Measurements from ENCODE around the gene OTUD1. TPM values are rescaled to one million over a fixed set of nuclear protein-coding genes. Genes with fewer than 3 reads are reported as not detected.

Gene OTUD1
- total RNA-seq, 1 experiment from 2014 or later: 3.8 TPM

DNA sequence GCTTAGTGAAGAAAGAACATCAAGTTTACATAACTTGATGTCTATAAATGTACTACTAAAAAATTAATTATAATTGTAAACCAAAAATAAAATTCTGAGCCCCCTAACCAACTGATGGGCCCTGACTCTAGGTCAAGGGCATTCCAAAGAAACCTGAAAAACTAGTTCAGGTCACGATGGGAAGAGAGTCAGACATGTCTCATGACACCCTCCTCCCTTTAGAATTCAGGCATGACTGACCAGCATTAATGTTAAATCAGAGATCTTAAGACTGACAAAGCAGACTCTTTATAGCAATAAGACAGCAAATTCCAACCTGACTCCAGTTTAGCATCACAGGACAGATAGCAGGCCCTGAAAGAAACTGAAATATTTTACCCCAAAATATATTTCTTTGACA lies 21.6 kb upstream of the OTUD1 start:
- no peak overlapping the region; a peak in 1 of 5 replicates for H3K4me3 Mint-ChIP-seq
- H3K36me3 Mint-ChIP-seq (ENCODE audit: insufficient read depth in 1 of 3, low read depth in 3 of 3): no peaks in the 10 kb centered on the region; a peak in 1 of 7 replicates
- Histone ChIP-seq H4K5ac (ENCODE audit: insufficient read length, low read depth, low read length) (no peak overlapping the region), H3K23me2 (ENCODE audit: insufficient read length, low read depth, low read length, poor library complexity, severe bottlenecking) (no peaks in the 10 kb centered on the region), H3K4ac (ENCODE audit: low read depth, low read length) (no peak overlapping the region), H4K8ac (replicated peaks; ENCODE audit: insufficient read length, low read depth, low read length) (no peak overlapping the region), H2BK15ac (ENCODE audit: low read depth, low read length) (no peak overlapping the region), H3K18ac (ENCODE audit: insufficient read length, low read depth, low read length) (no peak overlapping the region), H3K4me1 (ENCODE audit: insufficient read depth, low read length) (peaks cover 6% of the 10 kb centered on the region; the same call in 1 of the 2 replicates), H3T11ph (ENCODE audit: low read length) (no peak overlapping the region), H3K4me2 (ENCODE audit: insufficient read depth, insufficient read length, low read length) (no peak overlapping the region), H3K9ac (ENCODE audit: extremely low read depth, insufficient read length, low read length) (no peak overlapping the region), H3K14ac (ENCODE audit: insufficient read depth, low read length) (no peak overlapping the region), H4K20me1 (ENCODE audit: control insufficient read depth, insufficient read depth, insufficient read length) (no peaks in the 10 kb centered on the region), H3K9me3 (ENCODE audit: control insufficient read depth, low read depth, low read length) (no peaks in the 10 kb centered on the region), H3K27me3 (ENCODE audit: insufficient read depth, low read length) (no peaks in the 10 kb centered on the region), H2BK20ac (ENCODE audit: low read depth, low read length, poor library complexity, severe bottlenecking) (no peak overlapping the region), H3K27ac (ENCODE audit: insufficient read length, low read depth, low read length) (no peak overlapping the region), H3K56ac (ENCODE audit: insufficient read length, low read depth, low read length) (no peak overlapping the region), H2BK12ac (ENCODE audit: insufficient read length, low read depth, low read length) (no peak overlapping the region), H3K23ac (ENCODE audit: insufficient read length, low read depth, low read length) (no peak overlapping the region), H2BK120ac (ENCODE audit: low read depth, low read length, poor library complexity, severe bottlenecking) (no peak overlapping the region), H2BK5ac (ENCODE audit: insufficient read length, low read length) (no peak overlapping the region), H4K91ac (ENCODE audit: insufficient read length, low read depth, low read length) (no peak overlapping the region), H3K79me1 (ENCODE audit: insufficient read depth, low read depth, low read length, poor library complexity, severe bottlenecking) (no peaks in the 10 kb centered on the region), H2AFZ (ENCODE audit: low read length) (no peak overlapping the region), H3K79me2 (ENCODE audit: insufficient read depth, low read length) (no peaks in the 10 kb centered on the region), H2AK5ac (ENCODE audit: insufficient read length, low read length) (no peak overlapping the region)
- H3K4me1 Mint-ChIP-seq: peaks cover 30 to 32% of the 10 kb centered on the region in 2 experiments
- no peak for DNase-seq
- TF ChIP-seq, protein P1, sequence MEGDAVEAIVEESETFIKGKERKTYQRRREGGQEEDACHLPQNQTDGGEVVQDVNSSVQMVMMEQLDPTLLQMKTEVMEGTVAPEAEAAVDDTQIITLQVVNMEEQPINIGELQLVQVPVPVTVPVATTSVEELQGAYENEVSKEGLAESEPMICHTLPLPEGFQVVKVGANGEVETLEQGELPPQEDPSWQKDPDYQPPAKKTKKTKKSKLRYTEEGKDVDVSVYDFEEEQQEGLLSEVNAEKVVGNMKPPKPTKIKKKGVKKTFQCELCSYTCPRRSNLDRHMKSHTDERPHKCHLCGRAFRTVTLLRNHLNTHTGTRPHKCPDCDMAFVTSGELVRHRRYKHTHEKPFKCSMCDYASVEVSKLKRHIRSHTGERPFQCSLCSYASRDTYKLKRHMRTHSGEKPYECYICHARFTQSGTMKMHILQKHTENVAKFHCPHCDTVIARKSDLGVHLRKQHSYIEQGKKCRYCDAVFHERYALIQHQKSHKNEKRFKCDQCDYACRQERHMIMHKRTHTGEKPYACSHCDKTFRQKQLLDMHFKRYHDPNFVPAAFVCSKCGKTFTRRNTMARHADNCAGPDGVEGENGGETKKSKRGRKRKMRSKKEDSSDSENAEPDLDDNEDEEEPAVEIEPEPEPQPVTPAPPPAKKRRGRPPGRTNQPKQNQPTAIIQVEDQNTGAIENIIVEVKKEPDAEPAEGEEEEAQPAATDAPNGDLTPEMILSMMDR (conservative IDR thresholded peaks at IDR 0.05): no peak
- WGBS (ENCODE audit: extremely low coverage, insufficient read length, low lambda C conversion rate): no CpG with 5 or more reads among the region's 1 CpG
- H3K9me3 Mint-ChIP-seq: no peaks in the 10 kb centered on the region
- peak overlapping the region; percentile 26 to 89 (median 62); a peak in 2 of 7 replicates for H3K27ac Mint-ChIP-seq
- no peaks in the 10 kb centered on the region; the same call in 1 of the 2 replicates for H3K27me3 Mint-ChIP-seq (ENCODE audit: low read depth)
